GM19328 (cell line): ENCODE measurements around the gene CKS1B.

Source experiments
- ATAC-seq: cut with Tn5 transposase; IDR thresholded peaks from one replicate; pipeline ENCODE4 v1.9.1; 2021; ENCODE audit warnings: mild to moderate bottlenecking, moderate library complexity; ENCODE audit not compliant: unreplicated experiment

Gene CKS1B

GRCh38 chr1:155000411-155000725 is 25.9 kb downstream of the CKS1B start:
- no peak for ATAC-seq

- ATAC-seq, result peak; percentile 43
Measured at GRCh38 chr1:155000726-155001424, 26.4 kb downstream of the CKS1B start.

GRCh38 chr1:155001425-155001674 is 26.9 kb downstream of the CKS1B start:
- no peak for ATAC-seq

- peak; percentile 47 for ATAC-seq
Measured at GRCh38 chr1:155001675-155002463, 27.4 kb downstream of the CKS1B start.

GRCh38 chr1:155002464-155003226 is 28.2 kb downstream of the CKS1B start, which contains the start of gene ZBTB7B:
TSS of gene ZBTB7B (plus strand) at chr1:155002802. CDS start at chr1:155014661, 11,859 bp downstream.
- peak; percentile 4 for ATAC-seq

GRCh38 chr1:155003227-155003765 is 28.8 kb downstream of the CKS1B start:
- ATAC-seq, result no peak

- no peak for ATAC-seq
Measured at GRCh38 chr1:155003766-155004351, 29.4 kb downstream of the CKS1B start.

- no peak for ATAC-seq
Measured at GRCh38 chr1:155004352-155005075, 30.0 kb downstream of the CKS1B start.

GRCh38 chr1:155005076-155006011 is 30.9 kb downstream of the CKS1B start:
- no peak for ATAC-seq

GRCh38 chr1:155006601-155007101 is 32.2 kb downstream of the CKS1B start:
- ATAC-seq, result no peak

GRCh38 chr1:155007251-155007828 is 32.9 kb downstream of the CKS1B start:
- no peak for ATAC-seq

GRCh38 chr1:155008015-155008941 is 33.8 kb downstream of the CKS1B start:
- no peak for ATAC-seq

- no peak for ATAC-seq
Measured at GRCh38 chr1:155009221-155009711, 34.8 kb downstream of the CKS1B start.

GRCh38 chr1:155009742-155010141 is 35.3 kb downstream of the CKS1B start:
- ATAC-seq, result no peak

- no peak for ATAC-seq
Measured at GRCh38 chr1:155010211-155010918, 35.9 kb downstream of the CKS1B start.

GRCh38 chr1:155011004-155011416 is 36.5 kb downstream of the CKS1B start:
- ATAC-seq, result no peak

- no peak for ATAC-seq
Measured at GRCh38 chr1:155011437-155012025, 37.0 kb downstream of the CKS1B start.
